HL-60 (cell line): ENCODE data around the gene AP2A1.

Experiments used
- DNase-seq, 2 experiments: peaks; one replicate each; pipeline ENCODE4 v3.0.0-alpha.2; 2010 to 2020; ENCODE audit warnings: low read depth in 1 of 2, low spot score in 1 of 2
- H3K27ac ChIP-seq: fragments of 250-450 bp; sonication (Bioruptor Pico); replicated peaks from 2 replicates; pipeline ENCODE4 v1.5.1; 2020; ENCODE audit warnings: mild to moderate bottlenecking, moderate library complexity
- H3K27me3 ChIP-seq: fragments of 250-450 bp; sonication (Bioruptor Pico); 2 replicates; pipeline ENCODE4 v1.5.1; 2021; ENCODE audit warnings: mild to moderate bottlenecking, moderate library complexity; ENCODE audit not compliant: insufficient read depth, poor library complexity, severe bottlenecking
- H3K4me3 ChIP-seq: replicated peaks from 2 replicates; pipeline ENCODE4 v1.5.1; 2011; ENCODE audit warnings: mild to moderate bottlenecking, control low read depth, low read length; ENCODE audit not compliant: insufficient read depth
- GABPA ChIP-seq: IDR thresholded peaks from 2 replicates; pipeline ENCODE4 v1.6.1; 2012; ENCODE audit warnings: low read depth
- POLR2AphosphoS5 ChIP-seq: IDR thresholded peaks from 2 replicates; pipeline ENCODE4 v1.6.1; 2012; ENCODE audit warnings: low read depth
- SPI1 ChIP-seq: IDR thresholded peaks from 2 replicates; pipeline ENCODE4 v1.6.1; 2012; ENCODE audit warnings: low read depth, mild to moderate bottlenecking, borderline replicate concordance
- TF ChIP-seq, protein P1 (sequence below): IDR thresholded peaks from 2 replicates; pipeline ENCODE4 v1.6.1; 2012; ENCODE audit warnings: low read depth; ENCODE audit not compliant: insufficient replicate concordance
- TF ChIP-seq, protein P2 (sequence below): IDR thresholded peaks from one replicate; pipeline ENCODE4 v1.5.1; 2011; ENCODE audit warnings: low read length, control low read depth, inconsistent platforms; ENCODE audit not compliant: insufficient read depth

AP2A1 gene

DNA sequence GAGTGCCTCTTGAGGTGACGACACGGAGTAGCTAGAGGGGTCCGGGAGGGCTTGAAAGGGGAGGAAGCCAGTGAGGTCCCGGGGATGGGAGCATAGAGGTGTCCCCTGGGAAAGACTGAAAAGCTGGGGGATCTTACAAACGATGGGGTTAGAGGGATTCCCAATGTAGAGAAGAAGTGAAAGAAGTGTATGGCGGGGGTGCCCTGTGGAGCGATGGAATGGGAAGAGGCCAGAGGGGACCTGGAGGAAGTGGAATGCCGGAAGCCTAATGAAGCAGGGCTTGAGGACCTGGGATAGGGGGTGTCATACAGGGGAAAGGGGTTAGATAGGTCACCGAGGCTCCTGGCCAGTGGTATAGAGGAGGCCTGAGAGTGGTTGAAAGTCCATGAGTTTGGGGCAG is 580 bp downstream of the AP2A1 start:
- peak in 1 of 2 experiments; percentile 35 for DNase-seq
- Histone ChIP-seq H3K4me3 (peak overlapping the region; percentile 93), H3K27me3 (no peaks in the 10 kb centered on the region), H3K27ac (peak overlapping the region; percentile 80)
- TF ChIP-seq, protein P1, sequence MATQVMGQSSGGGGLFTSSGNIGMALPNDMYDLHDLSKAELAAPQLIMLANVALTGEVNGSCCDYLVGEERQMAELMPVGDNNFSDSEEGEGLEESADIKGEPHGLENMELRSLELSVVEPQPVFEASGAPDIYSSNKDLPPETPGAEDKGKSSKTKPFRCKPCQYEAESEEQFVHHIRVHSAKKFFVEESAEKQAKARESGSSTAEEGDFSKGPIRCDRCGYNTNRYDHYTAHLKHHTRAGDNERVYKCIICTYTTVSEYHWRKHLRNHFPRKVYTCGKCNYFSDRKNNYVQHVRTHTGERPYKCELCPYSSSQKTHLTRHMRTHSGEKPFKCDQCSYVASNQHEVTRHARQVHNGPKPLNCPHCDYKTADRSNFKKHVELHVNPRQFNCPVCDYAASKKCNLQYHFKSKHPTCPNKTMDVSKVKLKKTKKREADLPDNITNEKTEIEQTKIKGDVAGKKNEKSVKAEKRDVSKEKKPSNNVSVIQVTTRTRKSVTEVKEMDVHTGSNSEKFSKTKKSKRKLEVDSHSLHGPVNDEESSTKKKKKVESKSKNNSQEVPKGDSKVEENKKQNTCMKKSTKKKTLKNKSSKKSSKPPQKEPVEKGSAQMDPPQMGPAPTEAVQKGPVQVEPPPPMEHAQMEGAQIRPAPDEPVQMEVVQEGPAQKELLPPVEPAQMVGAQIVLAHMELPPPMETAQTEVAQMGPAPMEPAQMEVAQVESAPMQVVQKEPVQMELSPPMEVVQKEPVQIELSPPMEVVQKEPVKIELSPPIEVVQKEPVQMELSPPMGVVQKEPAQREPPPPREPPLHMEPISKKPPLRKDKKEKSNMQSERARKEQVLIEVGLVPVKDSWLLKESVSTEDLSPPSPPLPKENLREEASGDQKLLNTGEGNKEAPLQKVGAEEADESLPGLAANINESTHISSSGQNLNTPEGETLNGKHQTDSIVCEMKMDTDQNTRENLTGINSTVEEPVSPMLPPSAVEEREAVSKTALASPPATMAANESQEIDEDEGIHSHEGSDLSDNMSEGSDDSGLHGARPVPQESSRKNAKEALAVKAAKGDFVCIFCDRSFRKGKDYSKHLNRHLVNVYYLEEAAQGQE: no peak
- TF ChIP-seq POLR2AphosphoS5: no peak
- no peak for TF ChIP-seq SPI1
- TF ChIP-seq, protein P2, sequence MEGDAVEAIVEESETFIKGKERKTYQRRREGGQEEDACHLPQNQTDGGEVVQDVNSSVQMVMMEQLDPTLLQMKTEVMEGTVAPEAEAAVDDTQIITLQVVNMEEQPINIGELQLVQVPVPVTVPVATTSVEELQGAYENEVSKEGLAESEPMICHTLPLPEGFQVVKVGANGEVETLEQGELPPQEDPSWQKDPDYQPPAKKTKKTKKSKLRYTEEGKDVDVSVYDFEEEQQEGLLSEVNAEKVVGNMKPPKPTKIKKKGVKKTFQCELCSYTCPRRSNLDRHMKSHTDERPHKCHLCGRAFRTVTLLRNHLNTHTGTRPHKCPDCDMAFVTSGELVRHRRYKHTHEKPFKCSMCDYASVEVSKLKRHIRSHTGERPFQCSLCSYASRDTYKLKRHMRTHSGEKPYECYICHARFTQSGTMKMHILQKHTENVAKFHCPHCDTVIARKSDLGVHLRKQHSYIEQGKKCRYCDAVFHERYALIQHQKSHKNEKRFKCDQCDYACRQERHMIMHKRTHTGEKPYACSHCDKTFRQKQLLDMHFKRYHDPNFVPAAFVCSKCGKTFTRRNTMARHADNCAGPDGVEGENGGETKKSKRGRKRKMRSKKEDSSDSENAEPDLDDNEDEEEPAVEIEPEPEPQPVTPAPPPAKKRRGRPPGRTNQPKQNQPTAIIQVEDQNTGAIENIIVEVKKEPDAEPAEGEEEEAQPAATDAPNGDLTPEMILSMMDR: no peak
- no peak for TF ChIP-seq GABPA

DNA sequence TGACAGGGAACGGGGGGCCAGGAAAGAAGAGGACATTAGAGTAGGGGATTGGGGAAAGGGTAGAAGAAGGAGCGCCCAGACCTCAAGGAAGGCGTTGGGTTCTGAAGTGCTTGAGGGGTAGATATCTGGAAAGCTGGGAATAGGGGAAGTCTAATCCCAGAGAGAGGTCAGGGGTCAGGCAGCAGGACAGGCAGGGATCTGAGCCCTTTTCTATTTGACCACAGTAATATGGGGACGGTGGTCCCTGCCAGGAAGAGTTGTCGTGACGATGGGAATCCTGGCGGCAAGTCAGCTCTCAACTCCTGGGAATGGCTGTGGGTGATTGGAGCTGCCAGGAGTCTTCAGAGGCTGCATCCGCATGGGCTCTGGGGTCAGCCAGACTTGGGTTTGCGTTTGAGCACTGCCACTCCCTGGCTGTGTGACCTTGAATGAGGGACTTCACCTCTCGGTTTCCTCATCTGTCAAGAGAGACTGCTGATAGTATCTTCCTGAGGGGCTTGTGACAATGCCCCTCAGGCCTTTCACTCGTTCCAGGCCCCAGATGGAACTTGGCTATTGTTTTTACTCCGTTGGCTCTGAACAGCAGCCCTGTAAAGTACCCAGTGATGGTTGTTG is 1.3 kb downstream of the AP2A1 start:
- no peaks in the 10 kb centered on the region for H3K27me3 ChIP-seq
- H3K27ac ChIP-seq: peak overlapping the region; percentile 80; the same call in 1 of the 2 replicates
- H3K4me3 ChIP-seq: peak overlapping the region; percentile 93
- TF ChIP-seq GABPA: no peak
- TF ChIP-seq, protein P1: no peak
- TF ChIP-seq, protein P2: no peak
- TF ChIP-seq SPI1: no peak
- TF ChIP-seq POLR2AphosphoS5: no peak
- DNase-seq: no peak

DNA sequence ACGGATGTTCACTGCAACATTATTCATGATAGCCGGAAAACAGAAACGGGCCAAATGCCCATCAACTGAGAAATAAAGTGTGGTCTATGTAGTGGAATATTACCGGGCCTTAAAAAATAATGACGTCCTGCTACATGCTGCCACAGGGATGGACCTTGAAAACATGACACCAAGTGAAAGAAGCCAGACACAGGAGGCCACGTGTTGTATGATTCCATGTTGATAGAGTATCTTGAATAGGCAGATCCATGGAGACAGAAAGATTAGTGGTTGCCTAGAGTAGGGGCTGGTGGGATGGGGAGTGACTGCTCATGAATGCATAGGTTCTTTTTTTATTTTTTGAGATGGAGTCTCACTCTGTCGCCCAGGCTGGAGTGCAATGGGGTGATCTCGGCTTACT is 3.7 kb downstream of the AP2A1 start:
- TF ChIP-seq, protein P2: no peak
- no peak for TF ChIP-seq SPI1
- no peak for TF ChIP-seq GABPA
- TF ChIP-seq, protein P1: no peak
- TF ChIP-seq POLR2AphosphoS5: no peak
- no peak for DNase-seq
- H3K4me3 ChIP-seq: no peak overlapping the region
- no peaks in the 10 kb centered on the region for H3K27me3 ChIP-seq
- no peak overlapping the region for H3K27ac ChIP-seq
